Activated CD8-positive, alpha-beta memory T cell treated with anti-CD3 and anti-CD28 coated beads, Interleukin-2, amount 10 ng/mL, durations not matched to agents 7 days and 5 days (primary cell): Measurements from ENCODE around the gene NEURL1B. TPM values are rescaled to one million over a fixed set of nuclear protein-coding genes. Genes with fewer than 3 reads are reported as not detected.

Experiments
- ATAC-seq: fragments of 150-1000 bp; cut with Tn5 transposase; one replicate; pipeline ENCODE4 v1.10.0; 2021; ENCODE audit warnings: moderate library complexity
- CTCF ChIA-PET: fragments of 350-600 bp; sonication (Branson Sonifier 250); formaldehyde crosslinking; loops from one replicate; lab custom pipeline; 2021; ENCODE audit warnings: antibody characterized with exemption; lab: Charles Lee
- DNase-seq: peaks from one replicate; pipeline ENCODE4 v3.0.0-alpha.2; 2020
- H3K27ac Mint-ChIP-seq: one replicate; pipeline ENCODE4 v1.8.0; 2021; ENCODE audit warnings: mild to moderate bottlenecking, mixed read lengths
- H3K27me3 Mint-ChIP-seq: one replicate; pipeline ENCODE4 v1.8.0; 2021; ENCODE audit warnings: mixed read lengths
- H3K36me3 Mint-ChIP-seq: one replicate; pipeline ENCODE4 v1.8.0; 2021; ENCODE audit warnings: mild to moderate bottlenecking, mixed read lengths
- H3K4me1 Mint-ChIP-seq: one replicate; pipeline ENCODE4 v1.8.0; 2021; ENCODE audit warnings: mixed read lengths
- H3K4me3 Mint-ChIP-seq: one replicate; pipeline ENCODE4 v1.8.0; 2021; ENCODE audit warnings: mild to moderate bottlenecking, moderate library complexity, mixed read lengths
- H3K9me3 Mint-ChIP-seq: one replicate; pipeline ENCODE4 v1.8.0; 2022; ENCODE audit warnings: low read depth, mixed read lengths
- total RNA-seq, 2 experiments: library from RNA; stranded (reverse); gene quantifications; one replicate each; pipeline ENCODE4 v1.2.3, GENCODE V29; 2021

NEURL1B gene
- total RNA-seq, 2 experiments from 2014 or later: 0.26 to 1.7 TPM

DNA sequence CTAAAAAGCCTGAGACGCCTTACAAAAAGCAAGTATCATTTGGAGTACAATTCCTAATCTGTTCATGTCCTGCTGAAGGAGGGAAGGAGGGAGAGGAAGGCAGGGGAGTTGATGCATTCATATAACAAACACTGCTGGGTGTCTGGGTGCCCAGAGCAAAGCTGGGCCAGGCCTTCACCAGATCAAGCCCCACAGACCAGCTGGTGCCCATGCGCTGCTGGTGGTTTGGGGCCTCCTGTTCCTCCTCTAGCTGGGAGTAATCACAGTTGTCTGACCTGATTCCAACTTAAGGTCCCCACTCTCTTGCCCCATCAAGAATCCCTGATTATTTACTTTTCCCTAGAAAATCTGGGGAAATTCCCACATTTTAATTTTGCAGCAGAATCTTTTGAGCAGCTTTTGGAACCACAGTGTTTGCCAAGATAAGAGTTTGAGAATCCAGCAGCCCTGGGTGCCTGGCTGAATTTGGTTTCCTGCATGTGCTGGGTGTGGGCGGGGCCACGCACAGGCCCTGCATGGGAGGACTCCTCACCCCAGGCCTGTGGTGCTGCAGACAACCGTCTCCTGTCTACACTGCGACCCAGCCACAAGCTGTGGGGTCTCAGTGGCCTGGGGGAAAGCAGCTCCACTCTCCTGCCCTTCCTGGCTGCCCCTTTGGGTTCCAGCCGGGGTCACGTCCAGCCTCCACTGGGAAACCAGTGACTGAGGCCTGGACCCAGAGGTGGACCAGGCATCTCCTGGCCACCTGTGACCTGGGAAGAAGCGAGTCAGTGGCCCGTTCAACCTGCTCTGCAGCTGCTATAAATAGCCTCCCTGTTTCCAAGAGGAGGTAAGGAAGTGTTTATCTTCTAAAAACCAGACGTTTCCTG, 47.5 kb downstream of the NEURL1B start:
- Mint-ChIP-seq H3K36me3 (no peaks in the 10 kb centered on the region), H3K9me3 (no peaks in the 10 kb centered on the region), H3K4me1 (peaks cover 34% of the 10 kb centered on the region), H3K27me3 (peaks cover 23% of the 10 kb centered on the region), H3K27ac (peak overlapping the region; percentile 51), H3K4me3 (no peak overlapping the region)
- ATAC-seq: peak; percentile 67
- DNase-seq: peak; percentile 64
- CTCF ChIA-PET: interaction anchor here (0.8 to 3.5 kb wide), 4 partner anchors 8 to 228 kb away, joined by 3 to 13 read pairs (median 8); no protein-coding TSS in a partner anchor

- H3K36me3 Mint-ChIP-seq: no peaks in the 10 kb centered on the region
- H3K27me3 Mint-ChIP-seq: peaks cover 21% of the 10 kb centered on the region
- CTCF ChIA-PET: interaction anchor here (0.8 to 3.5 kb wide), 4 partner anchors 7 to 228 kb away, joined by 3 to 13 read pairs (median 8); no protein-coding TSS in a partner anchor
- DNase-seq: no peak
- H3K4me3 Mint-ChIP-seq: no peak overlapping the region
- peak; percentile 21 for ATAC-seq
- H3K9me3 Mint-ChIP-seq: no peaks in the 10 kb centered on the region
- H3K27ac Mint-ChIP-seq: peak overlapping the region; percentile 8
- H3K4me1 Mint-ChIP-seq: peaks cover 34% of the 10 kb centered on the region
Measured at GRCh38 chr5:172689218-172689572, 48.1 kb downstream of the NEURL1B start.

DNA sequence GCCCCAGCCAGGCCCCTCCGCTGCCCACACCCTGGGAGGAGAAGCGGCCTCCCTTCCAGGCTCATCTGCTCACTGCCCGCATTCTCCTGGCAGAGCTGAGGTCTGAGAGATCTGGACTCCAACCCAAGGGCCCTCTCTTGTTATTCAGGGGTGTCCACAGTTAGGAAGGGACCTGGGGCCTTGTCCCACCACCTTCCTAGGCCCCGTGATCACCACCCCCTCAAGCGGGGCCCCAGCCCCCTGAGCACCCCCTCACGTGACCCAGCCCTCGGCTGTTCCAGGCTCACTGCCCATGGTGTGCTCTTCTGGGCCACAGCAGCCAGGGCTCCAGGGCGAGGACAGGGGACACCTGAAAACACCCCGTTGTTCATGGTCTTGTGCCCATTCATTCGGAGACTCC, 48.7 kb downstream of the NEURL1B start:
- Mint-ChIP-seq H3K27ac (peak overlapping the region; percentile 11), H3K27me3 (peaks cover 15% of the 10 kb centered on the region), H3K9me3 (no peaks in the 10 kb centered on the region), H3K4me1 (peaks cover 34% of the 10 kb centered on the region), H3K36me3 (no peaks in the 10 kb centered on the region), H3K4me3 (no peak overlapping the region)
- DNase-seq: no peak
- ATAC-seq: peak; percentile 8
- CTCF ChIA-PET: interaction anchor here (2.9 kb wide), 1 partner anchor 9 kb away, joined by 11 read pairs; no protein-coding TSS in a partner anchor

DNA sequence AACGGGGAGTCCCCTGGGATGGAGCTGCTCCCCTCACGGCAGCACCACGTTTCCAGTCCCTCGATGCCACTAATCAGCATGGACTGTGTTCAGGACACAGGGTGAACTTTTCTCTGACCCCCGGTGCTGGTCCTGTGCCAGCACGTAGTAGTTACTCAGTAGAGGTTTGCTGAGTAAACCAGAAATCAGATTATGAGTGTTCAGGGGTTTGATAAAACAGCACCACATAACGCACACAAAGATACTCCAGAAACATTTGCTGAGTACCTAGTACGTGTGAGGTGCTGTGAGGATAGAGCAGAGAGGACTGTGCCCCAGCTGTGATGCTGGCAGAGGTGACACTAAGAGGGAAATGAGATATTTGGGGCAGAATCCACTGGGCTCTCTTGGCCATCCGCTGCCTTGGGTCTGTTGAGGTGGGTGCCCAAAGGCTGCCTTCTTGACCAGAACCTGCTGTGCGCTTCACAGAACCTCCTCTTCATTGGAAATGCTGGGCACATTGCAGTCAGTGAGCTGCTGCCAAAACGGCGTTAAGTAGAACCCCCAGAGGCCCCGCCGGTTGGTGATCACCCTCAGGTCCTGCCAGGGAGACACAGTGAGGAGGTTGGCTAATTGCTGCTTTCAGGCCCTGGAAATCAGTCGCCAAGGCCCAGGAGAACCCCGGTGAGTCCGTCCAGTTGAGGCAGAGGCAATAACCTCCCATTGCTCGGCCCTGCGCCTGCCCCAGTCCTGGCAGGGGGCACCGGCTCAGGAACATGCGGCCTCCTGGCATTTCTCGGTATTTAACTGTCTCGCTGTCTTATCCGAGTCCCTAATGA, 49.4 kb downstream of the NEURL1B start:
- Mint-ChIP-seq H3K9me3 (no peaks in the 10 kb centered on the region), H3K27ac (peak overlapping the region; percentile 21)

DNA sequence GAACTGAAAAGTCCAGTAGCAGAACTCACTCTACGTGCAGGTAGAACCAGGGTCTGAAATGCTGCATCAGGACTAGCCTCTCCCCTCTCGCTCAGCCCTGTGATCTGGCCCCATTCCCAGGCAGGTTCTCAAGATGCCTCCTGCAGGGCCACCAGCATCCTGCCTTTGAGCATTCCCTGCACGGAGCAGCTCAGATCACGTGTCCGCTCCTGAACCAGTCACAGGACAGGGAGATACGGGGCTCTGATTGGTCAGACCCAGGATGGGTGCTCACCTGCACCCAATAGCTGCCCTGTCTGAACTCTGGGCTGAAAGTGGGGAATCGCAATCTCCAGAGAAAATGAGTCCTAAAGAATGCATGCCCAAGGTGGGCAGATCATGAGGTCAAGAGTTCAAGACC, 50.8 kb downstream of the NEURL1B start:
- Mint-ChIP-seq H3K36me3 (no peaks in the 10 kb centered on the region), H3K27me3 (peaks cover 9% of the 10 kb centered on the region), H3K4me3 (no peak overlapping the region), H3K27ac (no peak overlapping the region), H3K4me1 (peaks cover 35% of the 10 kb centered on the region), H3K9me3 (no peaks in the 10 kb centered on the region)
- ATAC-seq (no peak), DNase-seq (no peak)
- CTCF ChIA-PET: no interaction called here

More for the DNA sequence above, 49.4 kb downstream of the NEURL1B start:
- H3K27me3 Mint-ChIP-seq: peaks cover 9% of the 10 kb centered on the region
- H3K4me3 Mint-ChIP-seq: peak overlapping the region; percentile 24
- CTCF ChIA-PET: no interaction called here
- peak; percentile 75 for ATAC-seq
- peaks cover 34% of the 10 kb centered on the region for H3K4me1 Mint-ChIP-seq
- H3K36me3 Mint-ChIP-seq: no peaks in the 10 kb centered on the region
- peak; percentile 52 for DNase-seq

- H3K36me3 Mint-ChIP-seq: no peaks in the 10 kb centered on the region
- CTCF ChIA-PET: no interaction called here
- ATAC-seq: no peak
- peaks cover 41% of the 10 kb centered on the region for H3K4me1 Mint-ChIP-seq
- no peak for DNase-seq
- H3K27ac Mint-ChIP-seq: no peak overlapping the region
- peaks cover 9% of the 10 kb centered on the region for H3K27me3 Mint-ChIP-seq
- H3K4me3 Mint-ChIP-seq: no peak overlapping the region
- no peaks in the 10 kb centered on the region for H3K9me3 Mint-ChIP-seq
Measured at GRCh38 chr5:172692451-172692850, 51.4 kb downstream of the NEURL1B start.

GRCh38 chr5:172692981-172693380, 51.9 kb downstream of the NEURL1B start:
- H3K4me3 Mint-ChIP-seq: no peak overlapping the region
- CTCF ChIA-PET: no interaction called here
- ATAC-seq (no peak), DNase-seq (no peak)
- H3K36me3 Mint-ChIP-seq: no peaks in the 10 kb centered on the region
- H3K27me3 Mint-ChIP-seq: peaks cover 9% of the 10 kb centered on the region
- peaks cover 40% of the 10 kb centered on the region for H3K4me1 Mint-ChIP-seq
- no peaks in the 10 kb centered on the region for H3K9me3 Mint-ChIP-seq
- no peak overlapping the region for H3K27ac Mint-ChIP-seq

DNA sequence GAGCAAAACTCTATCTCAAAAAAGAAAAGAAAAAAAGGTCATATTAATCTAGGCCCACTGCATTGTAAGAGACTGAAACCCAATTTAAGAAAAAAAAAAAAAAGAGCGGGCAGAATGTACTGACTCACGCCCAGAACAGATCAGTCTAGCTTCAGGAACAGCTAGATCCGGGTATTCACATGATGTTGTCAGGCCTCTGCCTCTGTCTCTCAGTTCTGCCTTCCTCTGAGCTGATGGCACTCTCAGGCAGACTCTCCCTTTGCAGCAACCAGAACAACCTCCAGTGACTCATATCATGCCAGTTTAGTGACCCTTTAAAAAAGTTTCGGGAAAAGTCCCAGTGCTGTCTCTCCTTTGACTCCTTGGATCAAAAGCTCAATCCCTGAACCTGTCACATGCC, 53.0 kb downstream of the NEURL1B start:
- Mint-ChIP-seq H3K9me3 (no peaks in the 10 kb centered on the region), H3K27me3 (peaks cover 9% of the 10 kb centered on the region), H3K4me3 (no peak overlapping the region), H3K4me1 (peaks cover 29% of the 10 kb centered on the region), H3K27ac (no peak overlapping the region), H3K36me3 (no peaks in the 10 kb centered on the region)
- ATAC-seq: no peak
- CTCF ChIA-PET: interaction anchor here (1.1 to 6.9 kb wide), 2 partner anchors 214 to 238 kb away, joined by 3 to 54 read pairs; no protein-coding TSS in a partner anchor
- no peak for DNase-seq

DNA sequence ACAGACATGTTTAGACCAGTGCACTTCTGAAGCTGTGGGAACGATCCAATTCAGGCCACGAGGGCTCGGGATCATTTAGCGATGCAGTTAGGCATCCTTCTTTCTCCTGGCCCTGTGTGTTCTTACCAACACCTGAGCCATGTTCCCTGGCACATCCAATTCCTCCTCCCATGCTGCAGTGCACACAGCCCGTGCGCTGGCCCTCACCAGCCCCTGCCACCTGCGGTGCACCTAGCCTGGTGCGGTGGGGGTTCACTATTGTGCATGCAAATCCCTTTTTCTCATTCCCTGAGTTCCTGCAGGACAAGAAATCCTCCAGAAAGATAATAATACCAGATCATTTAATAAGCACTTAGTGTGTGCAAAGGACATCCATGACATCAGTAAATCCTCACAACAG, 53.5 kb downstream of the NEURL1B start:
- no peaks in the 10 kb centered on the region for H3K36me3 Mint-ChIP-seq
- H3K27me3 Mint-ChIP-seq: peaks cover 13% of the 10 kb centered on the region
- CTCF ChIA-PET: interaction anchor here (1.1 to 6.9 kb wide), 2 partner anchors 214 to 238 kb away, joined by 3 to 54 read pairs; no protein-coding TSS in a partner anchor
- DNase-seq: no peak
- H3K9me3 Mint-ChIP-seq: no peaks in the 10 kb centered on the region
- peaks cover 25% of the 10 kb centered on the region for H3K4me1 Mint-ChIP-seq
- H3K4me3 Mint-ChIP-seq: no peak overlapping the region
- ATAC-seq: no peak
- no peak overlapping the region for H3K27ac Mint-ChIP-seq

- peaks cover 16% of the 10 kb centered on the region for H3K4me1 Mint-ChIP-seq
- no peak overlapping the region for H3K27ac Mint-ChIP-seq
- ATAC-seq: no peak
- CTCF ChIA-PET: interaction anchor here (1.3 to 6.9 kb wide), 3 partner anchors 8 to 215 kb away, joined by 4 to 54 read pairs (median 13); no protein-coding TSS in a partner anchor
- no peak overlapping the region for H3K4me3 Mint-ChIP-seq
- peaks cover 16% of the 10 kb centered on the region for H3K27me3 Mint-ChIP-seq
- no peaks in the 10 kb centered on the region for H3K9me3 Mint-ChIP-seq
- DNase-seq: no peak
- no peaks in the 10 kb centered on the region for H3K36me3 Mint-ChIP-seq
Measured at GRCh38 chr5:172695232-172696054, 54.4 kb downstream of the NEURL1B start.

- Mint-ChIP-seq H3K4me1 (peaks cover 14% of the 10 kb centered on the region), H3K27me3 (peaks cover 22% of the 10 kb centered on the region), H3K36me3 (no peaks in the 10 kb centered on the region), H3K9me3 (no peaks in the 10 kb centered on the region), H3K27ac (no peak overlapping the region), H3K4me3 (peak overlapping the region; percentile 87)
- DNase-seq (no peak), ATAC-seq (no peak)
- CTCF ChIA-PET: interaction anchor here (0.7 to 6.9 kb wide), 14 partner anchors 9 to 277 kb away, joined by 3 to 54 read pairs (median 5); no protein-coding TSS in a partner anchor
Measured at GRCh38 chr5:172696171-172696849, 55.2 kb downstream of the NEURL1B start.
